DOHH2 (cell line): ENCODE results near the gene ABTB2.

Experiments
- H3F3A ChIP-seq: fragments of 200-600 bp; sonication (generic), shearing (Covaris generic); 2 replicates; pipeline ENCODE4 v1.6.0; 2016; ENCODE audit warnings: antibody characterized with exemption, mild to moderate bottlenecking; ENCODE audit not compliant: control insufficient read depth, insufficient read depth
- H3K27ac ChIP-seq: fragments of 200-600 bp; sonication (generic); 2 replicates; pipeline ENCODE4 v1.5.1; 2014; ENCODE audit warnings: low read depth, mild to moderate bottlenecking, low read length, moderate library complexity
- H3K27me3 ChIP-seq: fragments of 200-600 bp; sonication (generic); 2 replicates; pipeline ENCODE4 v1.6.1; 2014; ENCODE audit warnings: mild to moderate bottlenecking, low read length, mixed read lengths; ENCODE audit not compliant: control insufficient read depth
- H3K36me3 ChIP-seq: fragments of 200-600 bp; sonication (generic); 2 replicates; pipeline ENCODE4 v1.6.1; 2014; ENCODE audit warnings: mild to moderate bottlenecking, low read length, moderate library complexity, mixed read lengths; ENCODE audit not compliant: control insufficient read depth
- H3K4me1 ChIP-seq: fragments of 200-600 bp; sonication (generic); 2 replicates; pipeline ENCODE4 v1.6.1; 2014; ENCODE audit warnings: mild to moderate bottlenecking, low read length, mixed read lengths; ENCODE audit not compliant: control insufficient read depth
- H3K4me2 ChIP-seq: fragments of 200-600 bp; sonication (generic); 2 replicates; pipeline ENCODE4 v1.6.0; 2014; ENCODE audit warnings: mild to moderate bottlenecking, low read length, moderate library complexity
- H3K4me3 ChIP-seq: fragments of 200-600 bp; sonication (generic); 2 replicates; pipeline ENCODE4 v1.5.1; 2014; ENCODE audit warnings: mild to moderate bottlenecking, low read length, mixed read lengths
- H3K79me2 ChIP-seq: fragments of 200-600 bp; sonication (generic); 2 replicates; pipeline ENCODE4 v1.6.1; 2014; ENCODE audit warnings: mild to moderate bottlenecking, low read length, mixed read lengths; ENCODE audit not compliant: control insufficient read depth
- H3K9me2 ChIP-seq: fragments of 200-600 bp; sonication (generic); replicated peaks from 2 replicates; pipeline ENCODE4 v1.6.1; 2014; ENCODE audit warnings: mild to moderate bottlenecking, low read length, mixed read lengths; ENCODE audit not compliant: control insufficient read depth
- H3K9me3 ChIP-seq: fragments of 200-600 bp; sonication (generic); 2 replicates; pipeline ENCODE4 v1.6.1; 2014; ENCODE audit warnings: antibody characterized with exemption, low read length, mixed read lengths; ENCODE audit not compliant: control insufficient read depth, insufficient read depth
- H4K20me1 ChIP-seq: fragments of 200-600 bp; sonication (generic); 2 replicates; pipeline ENCODE4 v1.6.0; 2014; ENCODE audit warnings: low read depth, mild to moderate bottlenecking, antibody characterized with exemption, low read length, moderate library complexity; ENCODE audit not compliant: control insufficient read depth, insufficient read depth
- CTCF ChIP-seq: fragments of 200-600 bp; sonication (generic); IDR thresholded peaks from one replicate; pipeline ENCODE4 v1.5.1; 2014; ENCODE audit warnings: antibody characterized with exemption, mild to moderate bottlenecking, low read depth, low read length; ENCODE audit not compliant: poor library complexity, severe bottlenecking
- EZH2phosphoT487 ChIP-seq: fragments of 200-600 bp; sonication (generic); IDR thresholded peaks from 2 replicates; pipeline ENCODE4 v1.6.1; 2017; ENCODE audit warnings: borderline replicate concordance, mild to moderate bottlenecking, antibody characterized with exemption, low read length, moderate library complexity, mixed read lengths

ABTB2 gene

GRCh38 chr11:34275486-34275885, 82.3 kb downstream of the ABTB2 start:
- Histone ChIP-seq H3K27ac (no peak overlapping the region), H3F3A (no peaks in the 10 kb centered on the region), H3K9me3 (no peaks in the 10 kb centered on the region), H3K4me3 (no peak overlapping the region), H3K4me2 (no peak overlapping the region), H3K27me3 (no peaks in the 10 kb centered on the region), H3K9me2 (no peaks in the 10 kb centered on the region), H3K4me1 (no peaks in the 10 kb centered on the region), H3K36me3 (no peaks in the 10 kb centered on the region), H4K20me1 (no peaks in the 10 kb centered on the region), H3K79me2 (no peaks in the 10 kb centered on the region)
- TF ChIP-seq CTCF (no peak), EZH2phosphoT487 (no peak)

- no peaks in the 10 kb centered on the region for H3K9me3 ChIP-seq
- TF ChIP-seq EZH2phosphoT487, result no peak
- no peak for TF ChIP-seq CTCF
- H3K27ac ChIP-seq, result no peak overlapping the region
- H4K20me1 ChIP-seq, result no peaks in the 10 kb centered on the region
- no peak overlapping the region for H3K4me3 ChIP-seq
- no peaks in the 10 kb centered on the region for H3F3A ChIP-seq
- no peaks in the 10 kb centered on the region for H3K4me1 ChIP-seq
- H3K27me3 ChIP-seq, result no peaks in the 10 kb centered on the region
- no peaks in the 10 kb centered on the region for H3K36me3 ChIP-seq
- no peak overlapping the region for H3K4me2 ChIP-seq
- H3K79me2 ChIP-seq, result no peaks in the 10 kb centered on the region
- H3K9me2 ChIP-seq, result no peaks in the 10 kb centered on the region
Observed at GRCh38 chr11:34274712-34275398, 83.0 kb downstream of the ABTB2 start.

- no peak overlapping the region for H3K27ac ChIP-seq
- no peaks in the 10 kb centered on the region for H3K4me1 ChIP-seq
- H3K36me3 ChIP-seq, result no peaks in the 10 kb centered on the region
- no peaks in the 10 kb centered on the region for H3K9me3 ChIP-seq
- no peak overlapping the region for H3K4me3 ChIP-seq
- peaks cover 6% of the 10 kb centered on the region; the same call in 1 of the 2 replicates for H3K27me3 ChIP-seq
- no peaks in the 10 kb centered on the region for H3K79me2 ChIP-seq
- H3F3A ChIP-seq, result no peaks in the 10 kb centered on the region
- no peaks in the 10 kb centered on the region for H4K20me1 ChIP-seq
- TF ChIP-seq EZH2phosphoT487 (no peak), CTCF (no peak)
- H3K4me2 ChIP-seq, result no peak overlapping the region
- no peaks in the 10 kb centered on the region for H3K9me2 ChIP-seq
Observed at GRCh38 chr11:34273099-34273498, 84.7 kb downstream of the ABTB2 start.
